HepG2 (cell line): Measurements from ENCODE around the gene ENTHD1. TPM values are rescaled to one million over a fixed set of nuclear protein-coding genes. Genes with fewer than 3 reads are reported as not detected.

Experiments
- ATAC-seq: fragments of 200-7000 bp; cut with Tn5 transposase; 3 replicates; pipeline ENCODE4 v1.9.1; 2020; ENCODE audit warnings: mild to moderate bottlenecking, moderate library complexity
- BruUV-seq: library from RNA; stranded (reverse); fragments of 400-500 nt; replicated peaks from 2 replicates; lab custom pipeline; 2021; lab: Mats Ljungman, UMichigan
- CTCF ChIA-PET: fragments of 300-600 bp; formaldehyde crosslinking; extraction: SDS; loops from one replicate; lab custom pipeline; 2021; ENCODE audit warnings: low total read pairs, inconsistent platforms, low intra/inter-chr PET ratio; lab: Yijun Ruan, JAX
- POLR2A ChIA-PET: fragments of 350-600 bp; sonication (Branson Sonifier 250); formaldehyde crosslinking; loops from one replicate; lab custom pipeline; 2020; ENCODE audit warnings: antibody characterized with exemption, inconsistent platforms; lab: Yijun Ruan, JAX
- DNase-seq: peaks from one replicate; pipeline ENCODE4 v3.0.0-alpha.2; 2015; ENCODE audit warnings: low spot score
- FAIRE-seq: peaks from 3 replicates; lab custom pipeline; 2011; peaks lifted over from hg19 to GRCh38; lab: Jason Lieb, UNC
- H2AFZ ChIP-seq: one replicate; pipeline ENCODE4 v1.6.1; 2011; ENCODE audit warnings: low read length, inconsistent platforms
- H3K27ac ChIP-seq: fragments of 300-600 bp; 3 replicates; pipeline ENCODE4 v1.8.0; 2011; ENCODE audit warnings: mixed run types, mild to moderate bottlenecking, mixed read lengths, low read length, inconsistent platforms; ENCODE audit not compliant: insufficient read depth; ENCODE audit errors: extremely low read length
- H3K27me3 ChIP-seq, 2 experiments: fragments of 200-600 bp in 1 of 2; 2 replicates in 1 of 2; 3 replicates in 1 of 2; pipeline versions ENCODE4 v1.6.0 to v1.8.0; 2011; ENCODE audit warnings: low read length in 2 of 2, mild to moderate bottlenecking in 2 of 2, moderate library complexity in 2 of 2, inconsistent platforms in 1 of 2; ENCODE audit not compliant: insufficient read depth in 2 of 2, control insufficient read depth in 1 of 2
- H3K36me3 ChIP-seq, 2 experiments: fragments of 200-600 bp in 1 of 2; replicated peaks in 1 of 2; 2 replicates in 1 of 2; 3 replicates in 1 of 2; pipeline versions ENCODE4 v1.5.1 to v1.8.0; 2011; ENCODE audit warnings: low read length in 2 of 2, inconsistent platforms in 1 of 2; ENCODE audit not compliant: insufficient read depth in 2 of 2, control insufficient read depth in 1 of 2
- H3K4me1 ChIP-seq: 2 replicates; pipeline ENCODE4 v1.5.1; 2012; ENCODE audit warnings: low read length, inconsistent platforms; ENCODE audit not compliant: insufficient read depth
- H3K4me2 ChIP-seq: 2 replicates; pipeline ENCODE4 v1.6.0; 2011; ENCODE audit warnings: low read depth, low read length, inconsistent platforms
- H3K4me3 ChIP-seq, 3 experiments: fragments of 200-600 bp in 1 of 3; sonication (generic), shearing (Covaris generic) in 1 of 3; replicated peaks in 1 of 3; 2 replicates each; pipeline ENCODE4 v1.5.1; 2011 to 2016; ENCODE audit warnings: low read length in 3 of 3, inconsistent platforms in 2 of 3, low read depth in 2 of 3, mild to moderate bottlenecking in 2 of 3, control low read depth in 1 of 3, mixed read lengths in 1 of 3; ENCODE audit not compliant: insufficient read depth in 1 of 3
- H3K79me2 ChIP-seq: one replicate; pipeline ENCODE4 v1.6.1; 2011; ENCODE audit warnings: low read length, inconsistent platforms; ENCODE audit not compliant: insufficient read depth
- H3K9ac ChIP-seq: 2 replicates; pipeline ENCODE4 v1.6.0; 2011; ENCODE audit warnings: mild to moderate bottlenecking, low read depth, low read length, inconsistent platforms; ENCODE audit not compliant: insufficient read depth
- H3K9me3 ChIP-seq: 2 replicates; pipeline ENCODE4 v1.5.1; 2012; ENCODE audit warnings: mild to moderate bottlenecking, low read length
- H4K20me1 ChIP-seq: 2 replicates; pipeline ENCODE4 v1.6.0; 2011; ENCODE audit warnings: inconsistent platforms, mild to moderate bottlenecking, low read length, moderate library complexity; ENCODE audit not compliant: insufficient read depth
- DMAP1 ChIP-seq: IDR thresholded peaks from 2 replicates; pipeline ENCODE4 v1.6.1; 2016
- DMTF1 ChIP-seq: sonication (generic); formaldehyde crosslinking; IDR thresholded peaks from 2 replicates; pipeline ENCODE4 v1.4.0; 2020; ENCODE audit warnings: mild to moderate bottlenecking, missing genetic modification reagents
- ESRRA ChIP-seq: sonication (generic); formaldehyde crosslinking; IDR thresholded peaks from 2 replicates; pipeline ENCODE4 v1.5.1; 2020; ENCODE audit warnings: mild to moderate bottlenecking, low read depth, missing genetic modification reagents
- HOXA9 ChIP-seq: sonication (generic); formaldehyde crosslinking; IDR thresholded peaks from 2 replicates; pipeline ENCODE4 v1.8.1; 2022; ENCODE audit warnings: missing genetic modification reagents, mild to moderate bottlenecking, moderate library complexity, borderline replicate concordance
- IRF2 ChIP-seq: IDR thresholded peaks from 2 replicates; pipeline ENCODE4 v1.6.1; 2018; ENCODE audit warnings: missing genetic modification reagents, missing compliant biosample characterization
- KDM3A ChIP-seq: IDR thresholded peaks from 2 replicates; pipeline ENCODE4 v1.6.1; 2018; ENCODE audit warnings: low read depth, missing compliant biosample characterization
- MTF2 ChIP-seq: sonication (generic); formaldehyde crosslinking; IDR thresholded peaks from 2 replicates; pipeline ENCODE4 v1.5.0; 2020; ENCODE audit warnings: missing genetic modification reagents, borderline replicate concordance
- NR2F6 ChIP-seq, 2 experiments: IDR thresholded peaks; 2 replicates each; pipeline ENCODE4 v1.6.1; 2016; ENCODE audit warnings: antibody characterized with exemption in 1 of 2, mild to moderate bottlenecking in 1 of 2
- PITX1 ChIP-seq: sonication (generic); formaldehyde crosslinking; IDR thresholded peaks from 2 replicates; pipeline ENCODE4 v1.5.1; 2020; ENCODE audit warnings: mild to moderate bottlenecking, missing genetic modification reagents
- RBFOX2 ChIP-seq: fragments of 200-400 bp; formaldehyde crosslinking; IDR thresholded peaks from 2 replicates; pipeline ENCODE4 v1.6.1; 2017; ENCODE audit warnings: low read depth, mild to moderate bottlenecking, low read length
- REPIN1 ChIP-seq: sonication (generic); formaldehyde crosslinking; IDR thresholded peaks from 2 replicates; pipeline ENCODE4 v1.8.0; 2022; ENCODE audit warnings: missing genetic modification reagents, low read depth, mild to moderate bottlenecking, borderline replicate concordance
- RFX1 ChIP-seq: fragments of 450-650 bp; IDR thresholded peaks from 2 replicates; pipeline ENCODE4 v1.6.1; 2017
- SIX4 ChIP-seq: sonication (generic); formaldehyde crosslinking; IDR thresholded peaks from 2 replicates; pipeline ENCODE4 v1.4.0; 2020; ENCODE audit warnings: missing genetic modification reagents
- TOE1 ChIP-seq: sonication (generic); formaldehyde crosslinking; IDR thresholded peaks from 2 replicates; pipeline ENCODE4 v1.4.0; 2020; ENCODE audit warnings: mild to moderate bottlenecking, missing genetic modification reagents
- ZFP36L2 ChIP-seq: sonication (generic); formaldehyde crosslinking; IDR thresholded peaks from 2 replicates; pipeline ENCODE4 v1.4.0; 2020; ENCODE audit warnings: missing genetic modification reagents
- ZNF121 ChIP-seq: sonication (generic); formaldehyde crosslinking; IDR thresholded peaks from 2 replicates; pipeline ENCODE4 v1.5.0; 2020; ENCODE audit warnings: mild to moderate bottlenecking, missing genetic modification reagents
- ZNF224 ChIP-seq: sonication (generic); formaldehyde crosslinking; IDR thresholded peaks from 2 replicates; pipeline ENCODE4 v1.5.0; 2020; ENCODE audit warnings: mild to moderate bottlenecking, missing genetic modification reagents
- ZNF512 ChIP-seq: sonication (generic); formaldehyde crosslinking; IDR thresholded peaks from 2 replicates; pipeline ENCODE4 v1.4.0; 2020; ENCODE audit warnings: mild to moderate bottlenecking, missing genetic modification reagents
- ZSCAN25 ChIP-seq: sonication (generic); formaldehyde crosslinking; IDR thresholded peaks from 2 replicates; pipeline ENCODE4 v1.8.0; 2022; ENCODE audit warnings: mild to moderate bottlenecking, missing genetic modification reagents
- WGBS: methylation state at CpG from one replicate; pipeline ENCODE4 v1.1.6; 2017; ENCODE audit warnings: low lambda C conversion rate; 5-methylcytosine and 5-hydroxymethylcytosine counted together
- in situ Hi-C: cut with HindIII; loops from 2 replicates; pipeline ENCODE4 v1.10.0; 2017; ENCODE audit warnings: low pct_unique_long_range_greater_than_20kb; ENCODE audit not compliant: extremely low pct_ligation_motif_present
- intact Hi-C: fragments of 100-400 bp; cut with micrococcal nuclease; formaldehyde crosslinking; loops from one replicate; pipeline ENCODE4 v1.10.0; 2022; ENCODE audit not compliant: unreplicated experiment
- polyA plus RNA-seq, 8 experiments: library from polyadenylated mRNA; depleted of rRNA in 3 of 8; stranded (reverse) in 7 of 8; unstranded in 1 of 8; fragments of >200 nt; fragmentation: Illumina TruSeq in 4 of 8; extraction: Trizol in 4 of 8; gene quantifications; 2 replicates each; pipeline versions ENCODE4 v1.2.1 to v1.2.3, GENCODE V29; 2011 to 2016; ENCODE audit warnings: low read depth in 4 of 8, missing spikeins in 1 of 8, mixed read lengths in 1 of 8; ENCODE audit not compliant: insufficient read depth in 1 of 8
- total RNA-seq, 5 experiments: library from RNA; depleted of rRNA; stranded (reverse); fragments of >200 nt; fragmentation: Illumina TruSeq; extraction: Trizol; gene quantifications; 2 replicates each; pipeline ENCODE4 v1.2.3, GENCODE V29; 2016; ENCODE audit warnings: low read depth in 1 of 5

The ENTHD1 gene
- total and polyA plus RNA-seq, 2 of the 13 experiments (the other 11 are each of a cell fraction or from before 2014, with no cell fraction given), result not detected

GRCh38 chr22:39913886-39914285 lies 20.3 kb upstream of the ENTHD1 start:
- 0% methylated on average over 2 of the region's 2 CpGs for WGBS
- Histone ChIP-seq H4K20me1 (no peaks in the 10 kb centered on the region), H3K27me3 (peaks cover 0 to 17% of the 10 kb centered on the region in 2 experiments; a peak in 2 of 5 replicates), H3K4me1 (no peaks in the 10 kb centered on the region), H3K4me2 (no peak overlapping the region), H3K79me2 (no peaks in the 10 kb centered on the region), H3K9ac (no peak overlapping the region), H3K9me3 (no peaks in the 10 kb centered on the region), H3K4me3 (no peak overlapping the region), H3K27ac (no peak overlapping the region), H3K36me3 (no peaks in the 10 kb centered on the region), H2AFZ (no peak overlapping the region)
- FAIRE-seq (no peak), ATAC-seq (no peak), DNase-seq (no peak)
- POLR2A ChIA-PET, result no interaction called here
- TF ChIP-seq RFX1 (no peak), KDM3A (CRISPR knock-in tag) (no peak), ZNF224 (CRISPR knock-in tag) (no peak), DMAP1 (CRISPR knock-in tag) (no peak), SIX4 (no peak), TOE1 (no peak)
- intact Hi-C loops, result no loop called here
- CTCF ChIA-PET, result no interaction called here
- in situ Hi-C loops, result no loop called here
- no TSS peak for BruUV-seq

GRCh38 chr22:39913321-39913720 lies 19.8 kb upstream of the ENTHD1 start:
- no peak overlapping the region for H3K27ac ChIP-seq
- H3K79me2 ChIP-seq, result no peaks in the 10 kb centered on the region
- no TSS peak for BruUV-seq
- no peaks in the 10 kb centered on the region for H3K36me3 ChIP-seq
- intact Hi-C loops, result no loop called here
- no peaks in the 10 kb centered on the region for H3K9me3 ChIP-seq
- ChIA-PET POLR2A (no interaction called here), CTCF (no interaction called here)
- in situ Hi-C loops, result no loop called here
- H3K27me3 ChIP-seq, result peaks cover 0 to 21% of the 10 kb centered on the region in 2 experiments; a peak in 2 of 5 replicates
- DNase-seq (no peak), ATAC-seq (no peak), FAIRE-seq (no peak)
- H4K20me1 ChIP-seq, result no peaks in the 10 kb centered on the region
- no peak overlapping the region for H2AFZ ChIP-seq
- H3K4me1 ChIP-seq, result no peaks in the 10 kb centered on the region
- H3K4me3 ChIP-seq, result no peak overlapping the region
- H3K4me2 ChIP-seq, result no peak overlapping the region
- 21% methylated on average over 5 of the region's 5 CpGs for WGBS
- H3K9ac ChIP-seq, result no peak overlapping the region
- TF ChIP-seq MTF2 (CRISPR knock-in tag) (no peak), RBFOX2 (no peak), REPIN1 (no peak), IRF2 (no peak), KDM3A (CRISPR knock-in tag) (no peak), ZFP36L2 (CRISPR knock-in tag) (no peak), ZNF512 (CRISPR knock-in tag) (no peak), NR2F6 (IDR thresholded peaks at IDR 0.05) (no peak), NR2F6 (CRISPR knock-in tag; IDR thresholded peaks at IDR 0.05) (no peak), PITX1 (CRISPR knock-in tag) (no peak), ZSCAN25 (no peak), HOXA9 (CRISPR knock-in tag) (no peak), ESRRA (CRISPR knock-in tag) (no peak), ZNF121 (no peak), DMTF1 (CRISPR knock-in tag) (no peak)
